ENCODE data around the gene BZW1.
"Not testable (repeated sequence)": the region's sequence is repeated elsewhere in the genome, so short reads cannot be mapped to it uniquely, and the experiment has no call there.

DNA sequence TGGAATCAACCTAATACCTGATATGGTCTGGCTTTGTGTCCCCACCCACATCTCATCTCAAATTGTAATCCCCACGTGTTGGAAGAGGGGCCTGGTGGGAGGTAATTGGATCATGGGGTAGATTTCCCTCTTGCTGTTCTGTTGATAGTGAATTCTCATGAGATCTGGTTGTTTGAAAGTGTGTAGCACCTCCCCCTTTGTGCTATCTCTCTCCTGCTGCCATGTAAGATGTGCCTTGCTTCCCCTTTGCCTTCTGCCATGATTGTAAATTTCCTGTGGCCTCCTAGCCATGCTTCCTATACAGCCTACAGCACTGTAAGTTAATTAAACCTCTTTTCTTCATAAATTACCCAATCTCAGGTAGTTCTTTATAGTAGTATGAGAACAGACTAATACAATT, 10.3 kb upstream of the BZW1 start:
- TF ChIP-seq, protein P1, sequence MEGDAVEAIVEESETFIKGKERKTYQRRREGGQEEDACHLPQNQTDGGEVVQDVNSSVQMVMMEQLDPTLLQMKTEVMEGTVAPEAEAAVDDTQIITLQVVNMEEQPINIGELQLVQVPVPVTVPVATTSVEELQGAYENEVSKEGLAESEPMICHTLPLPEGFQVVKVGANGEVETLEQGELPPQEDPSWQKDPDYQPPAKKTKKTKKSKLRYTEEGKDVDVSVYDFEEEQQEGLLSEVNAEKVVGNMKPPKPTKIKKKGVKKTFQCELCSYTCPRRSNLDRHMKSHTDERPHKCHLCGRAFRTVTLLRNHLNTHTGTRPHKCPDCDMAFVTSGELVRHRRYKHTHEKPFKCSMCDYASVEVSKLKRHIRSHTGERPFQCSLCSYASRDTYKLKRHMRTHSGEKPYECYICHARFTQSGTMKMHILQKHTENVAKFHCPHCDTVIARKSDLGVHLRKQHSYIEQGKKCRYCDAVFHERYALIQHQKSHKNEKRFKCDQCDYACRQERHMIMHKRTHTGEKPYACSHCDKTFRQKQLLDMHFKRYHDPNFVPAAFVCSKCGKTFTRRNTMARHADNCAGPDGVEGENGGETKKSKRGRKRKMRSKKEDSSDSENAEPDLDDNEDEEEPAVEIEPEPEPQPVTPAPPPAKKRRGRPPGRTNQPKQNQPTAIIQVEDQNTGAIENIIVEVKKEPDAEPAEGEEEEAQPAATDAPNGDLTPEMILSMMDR (IDR thresholded peaks at IDR 0.05; ENCODE audit: borderline replicate concordance, extremely low read depth, low read length, poor library complexity, severe bottlenecking), result not testable (repeated sequence)
- TF ChIP-seq EZH2 (IDR thresholded peaks at IDR 0.05; ENCODE audit: borderline replicate concordance, low read depth, low read length, severe bottlenecking), result not testable (repeated sequence)
